Stimulated activated CD8-positive, alpha-beta memory T cell treated with anti-CD3 and anti-CD28 coated beads, Interleukin-4, amount 100 ng/mL, for 1 hour (primary cell): ENCODE data around the gene TSPAN15.

Experiments
- DNase-seq, 2 donors: peaks; one replicate each; pipeline ENCODE4 v3.0.0-alpha.2; 2020; ENCODE audit warnings: low read depth in 2 of 2, low spot score in 1 of 2

TSPAN15 gene

GRCh38 chr10:69538461-69538860 is 87.2 kb downstream of the TSPAN15 start:
- DNase-seq: no peak

- no peak for DNase-seq
Measured at GRCh38 chr10:69541463-69541862, 90.2 kb downstream of the TSPAN15 start.

GRCh38 chr10:69549959-69550358 is 98.7 kb downstream of the TSPAN15 start:
- DNase-seq: no peak

- no peak for DNase-seq
Measured at GRCh38 chr10:69552268-69552667, 101.0 kb downstream of the TSPAN15 start.

DNA sequence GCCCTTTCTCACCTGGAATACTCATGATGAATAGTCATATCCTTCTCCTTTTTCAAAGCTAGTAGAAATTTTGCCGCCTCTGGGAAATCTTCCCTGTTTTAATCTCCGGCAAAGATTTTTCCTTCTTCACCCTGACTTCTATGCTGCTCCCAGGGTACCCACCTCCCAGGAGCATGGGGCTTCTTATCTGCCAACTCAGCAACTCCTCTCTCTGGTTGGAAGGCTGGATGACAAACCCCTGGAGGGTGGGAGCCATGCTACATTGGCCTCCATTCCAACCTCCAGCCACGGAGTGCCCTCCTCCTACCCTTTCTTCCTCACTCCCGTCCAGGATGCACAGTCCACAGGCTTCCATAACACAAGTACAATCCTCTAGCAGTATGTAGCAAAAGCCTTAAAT is 102.1 kb downstream of the TSPAN15 start:
- DNase-seq: no peak

DNA sequence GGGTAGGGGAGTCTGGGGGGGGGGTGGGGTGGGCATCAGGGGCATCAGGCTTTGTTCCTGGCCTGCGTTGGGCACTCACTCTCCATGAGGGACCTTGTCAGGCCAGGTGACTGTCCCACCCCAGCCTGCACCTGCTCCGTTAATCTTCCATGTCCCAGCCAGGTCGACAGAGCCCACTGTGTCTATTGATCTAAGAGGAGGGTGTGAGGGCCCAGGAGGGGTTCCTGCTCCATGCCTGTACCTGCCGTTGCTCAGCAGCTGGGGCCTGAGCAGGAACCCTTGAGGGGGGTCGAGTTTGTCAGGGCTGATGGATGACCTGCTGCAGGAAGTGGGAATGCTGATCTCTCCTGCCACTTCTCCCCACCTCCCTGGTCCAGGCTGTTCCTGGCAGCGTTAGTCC is 103.3 kb downstream of the TSPAN15 start:
- DNase-seq: no peak
